ENCODE data around the gene ADRB1.
A peak's percentile ranks its signal among the peaks of the same experiment; 100 is the strongest.

ADRB1 gene

DNA sequence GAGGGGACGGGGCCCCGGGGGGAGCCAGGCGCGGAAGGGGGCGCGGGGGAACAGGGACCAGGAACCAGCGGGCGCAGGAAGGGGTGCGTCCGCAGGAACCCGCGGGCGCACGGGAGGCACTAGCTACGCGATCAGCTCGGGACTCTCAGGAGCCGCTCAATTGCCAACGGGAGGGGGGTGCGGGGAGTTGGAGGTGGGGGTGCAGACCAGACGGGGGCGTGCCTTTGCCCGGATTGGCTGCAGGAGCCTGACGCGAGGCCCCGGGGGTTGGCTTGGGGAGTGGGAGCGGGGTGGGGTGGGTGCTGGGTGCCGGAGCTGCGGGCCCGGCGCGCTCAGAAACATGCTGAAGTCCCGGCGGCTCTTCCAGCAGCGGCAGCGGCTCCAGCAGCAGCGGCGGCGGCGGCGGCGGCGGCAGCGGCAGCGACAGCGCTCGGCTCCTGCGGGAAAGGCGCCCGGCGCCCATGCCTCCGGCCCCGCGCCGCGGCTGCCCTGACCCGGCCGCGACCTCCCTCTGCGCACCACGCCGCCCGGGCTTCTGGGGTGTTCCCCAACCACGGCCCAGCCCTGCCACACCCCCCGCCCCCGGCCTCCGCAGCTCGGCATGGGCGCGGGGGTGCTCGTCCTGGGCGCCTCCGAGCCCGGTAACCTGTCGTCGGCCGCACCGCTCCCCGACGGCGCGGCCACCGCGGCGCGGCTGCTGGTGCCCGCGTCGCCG is at the start of gene ADRB1:
Gene ADRB1 (plus strand): TSS at position 335 of the 715 bp plus-strand sequence. CDS start 267 bp downstream, at position 602.
- peak in 1 of 2 experiments; percentile 35 for DNase-seq (ENCODE audit: low read depth in 2 of 2)

GRCh38 chr10:113995201-113995600 is 48.5 kb upstream of the ADRB1 start:
- no peak for DNase-seq (ENCODE audit: low read depth in 2 of 2)

- no peak for DNase-seq (ENCODE audit: low read depth in 2 of 2)
Observed at GRCh38 chr10:113997428-113997827, 46.2 kb upstream of the ADRB1 start.

DNA sequence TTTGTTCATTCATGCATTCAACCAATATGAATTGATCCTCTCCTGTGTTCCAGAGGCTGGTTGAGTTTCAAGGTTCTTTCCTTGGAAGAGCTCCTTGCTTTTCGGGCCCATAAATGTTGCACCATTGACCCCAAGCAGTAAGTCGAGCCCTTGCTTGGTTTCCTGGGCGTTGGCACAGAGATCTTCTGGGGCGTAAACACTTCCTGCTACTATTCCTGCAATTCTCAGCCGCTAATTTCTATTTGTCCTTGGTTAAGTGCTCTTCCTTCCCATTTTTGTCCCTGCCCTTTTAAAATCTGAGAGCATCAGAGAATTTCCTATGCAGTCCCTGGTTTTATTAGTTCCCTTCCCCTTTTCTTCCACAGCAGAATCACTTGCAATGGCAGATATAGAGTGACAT is 44.1 kb upstream of the ADRB1 start:
- no peak for DNase-seq (ENCODE audit: low read depth in 2 of 2)

DNA sequence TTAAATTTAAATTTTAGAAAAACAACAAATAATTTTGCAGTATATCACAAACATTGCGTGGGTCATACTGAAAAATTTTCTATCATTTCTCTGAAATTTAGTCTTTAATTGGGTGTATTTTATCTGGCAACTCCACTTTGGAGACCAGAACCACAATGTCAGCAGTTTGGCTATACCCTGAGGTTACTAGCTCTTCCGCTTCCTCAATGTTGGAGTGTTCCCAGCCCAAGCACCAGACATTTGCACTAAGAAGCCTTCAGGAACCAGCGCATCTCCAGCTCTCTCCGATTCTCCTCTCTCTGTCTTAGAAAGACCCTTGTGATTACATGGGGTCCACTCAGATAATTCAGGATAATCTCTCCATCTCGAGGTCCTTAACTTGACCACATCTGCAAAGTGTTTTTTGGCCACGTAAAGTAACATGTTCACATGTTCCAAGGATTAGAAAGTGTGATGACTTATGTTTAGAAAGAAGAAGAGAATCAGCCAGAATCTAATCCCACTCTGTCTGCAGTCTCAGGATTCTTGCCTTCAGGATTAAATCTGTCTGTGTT is 43.1 kb upstream of the ADRB1 start:
- no peak for DNase-seq (ENCODE audit: low read depth in 2 of 2)

GRCh38 chr10:114002422-114002821 is 41.2 kb upstream of the ADRB1 start:
- no peak for DNase-seq (ENCODE audit: low read depth in 2 of 2)

- no peak for DNase-seq (ENCODE audit: low read depth in 2 of 2)
Observed at GRCh38 chr10:114003161-114003941, 40.3 kb upstream of the ADRB1 start.

GRCh38 chr10:114009281-114009996 is 34.2 kb upstream of the ADRB1 start:
- DNase-seq (ENCODE audit: low read depth in 2 of 2), result no peak

DNA sequence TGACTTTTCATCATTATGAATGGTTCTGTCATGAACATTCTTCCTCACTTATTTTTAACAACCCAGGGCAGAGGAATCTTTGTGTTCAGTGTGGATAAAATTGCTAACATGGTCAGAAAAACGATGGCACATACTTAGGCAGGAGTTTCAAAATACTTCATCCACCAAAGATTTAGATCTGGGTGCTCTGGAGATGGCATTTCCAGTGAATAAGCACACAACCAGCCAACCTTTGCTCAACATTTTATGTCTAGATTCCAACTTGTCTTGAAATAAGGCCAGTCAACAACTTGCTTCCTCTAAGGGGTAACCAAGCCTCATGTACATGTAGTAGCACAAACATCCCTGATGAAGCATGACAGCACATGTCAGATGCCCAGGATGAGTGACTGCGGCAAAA is 33.4 kb upstream of the ADRB1 start:
- DNase-seq (ENCODE audit: low read depth in 2 of 2), result no peak

DNA sequence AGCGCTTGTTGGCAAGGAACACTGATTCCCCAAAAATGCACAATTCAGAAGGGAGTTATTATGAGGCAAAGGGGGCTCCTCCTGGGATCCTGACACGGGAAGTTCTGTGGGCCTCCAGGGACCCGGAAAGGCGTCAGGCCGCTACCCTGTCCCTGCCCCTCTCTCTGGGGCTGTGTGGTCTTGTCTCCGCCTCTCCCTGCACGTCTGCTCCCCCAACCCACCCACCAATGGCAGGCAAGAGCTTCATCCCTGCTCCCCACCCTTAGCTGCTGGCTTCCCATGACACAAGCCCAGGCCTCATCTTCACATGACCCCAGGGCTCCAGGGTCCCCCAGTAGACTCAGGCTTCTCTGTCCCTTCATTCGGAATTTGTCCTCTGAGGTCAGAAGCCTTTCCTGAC is 31.0 kb upstream of the ADRB1 start:
- DNase-seq (ENCODE audit: low read depth in 2 of 2), result no peak

- no peak for DNase-seq (ENCODE audit: low read depth in 2 of 2)
Observed at GRCh38 chr10:114015708-114016107, 28.0 kb upstream of the ADRB1 start.

- no peak for DNase-seq (ENCODE audit: low read depth in 2 of 2)
Observed at GRCh38 chr10:114017271-114017670, 26.4 kb upstream of the ADRB1 start.

DNA sequence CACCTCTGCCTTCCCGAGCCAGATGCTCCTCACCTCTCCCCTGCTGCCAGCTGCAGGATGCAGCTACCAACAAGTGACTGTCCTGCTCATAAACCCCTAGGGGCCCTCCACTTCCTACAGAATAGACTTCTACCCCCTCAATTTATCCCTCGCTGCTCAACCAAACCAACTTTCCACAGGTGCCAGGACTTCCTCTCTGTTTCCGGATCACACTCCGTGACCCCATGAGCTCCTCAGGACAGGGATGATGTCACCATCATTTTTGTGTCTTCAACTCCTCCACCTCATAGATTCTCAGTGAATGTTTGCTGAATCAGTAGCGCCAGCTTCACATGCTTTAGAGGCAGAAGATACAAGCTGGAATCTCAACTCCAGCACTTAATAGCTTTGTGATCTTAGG is 25.8 kb upstream of the ADRB1 start:
- no peak for DNase-seq (ENCODE audit: low read depth in 2 of 2)

GRCh38 chr10:114019226-114019625 is 24.4 kb upstream of the ADRB1 start:
- DNase-seq (ENCODE audit: low read depth in 2 of 2), result no peak

- DNase-seq (ENCODE audit: low read depth in 2 of 2), result no peak
Observed at GRCh38 chr10:114021154-114021553, 22.5 kb upstream of the ADRB1 start.

GRCh38 chr10:114021717-114022680 is 21.7 kb upstream of the ADRB1 start:
- DNase-seq (ENCODE audit: low read depth in 2 of 2), result no peak

DNA sequence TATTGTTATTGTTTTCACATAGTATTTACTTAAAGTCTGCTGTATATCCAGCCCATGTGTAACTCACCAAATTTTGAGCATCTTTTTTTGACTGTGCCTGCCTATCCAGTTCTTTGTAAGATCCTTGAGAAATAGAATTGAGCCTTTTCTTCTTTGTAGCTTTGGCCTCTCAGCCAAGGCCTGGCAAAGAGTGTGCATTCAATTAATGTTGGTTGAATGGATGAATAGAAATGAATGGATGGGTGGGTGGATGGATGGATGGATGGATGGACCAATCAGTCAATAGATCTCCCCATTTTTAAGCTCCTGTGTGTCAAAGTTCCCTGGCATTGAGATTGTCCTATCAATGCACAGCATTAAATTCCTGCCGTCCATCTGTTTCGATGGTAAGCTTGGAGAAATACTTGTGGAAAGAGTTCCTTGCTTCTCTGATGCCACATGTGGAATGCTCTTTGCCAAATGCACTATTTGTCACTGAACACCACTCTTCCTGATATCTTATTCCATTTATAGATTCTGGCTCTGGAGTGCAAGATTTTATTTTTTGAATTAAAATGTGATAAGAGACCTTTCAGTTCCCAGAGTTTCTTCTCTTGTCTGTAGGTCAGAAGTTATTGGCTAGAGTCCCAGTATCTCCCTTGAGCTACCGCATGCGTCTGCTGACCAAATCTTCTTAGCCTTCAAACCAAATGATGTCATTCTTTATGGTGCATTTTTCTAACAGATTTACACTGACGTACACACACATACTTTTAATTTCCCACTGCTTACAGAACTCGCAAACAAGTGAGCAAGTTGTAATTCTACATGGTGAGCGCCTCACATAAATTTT is 20.7 kb upstream of the ADRB1 start:
- DNase-seq (ENCODE audit: low read depth in 2 of 2), result no peak

DNA sequence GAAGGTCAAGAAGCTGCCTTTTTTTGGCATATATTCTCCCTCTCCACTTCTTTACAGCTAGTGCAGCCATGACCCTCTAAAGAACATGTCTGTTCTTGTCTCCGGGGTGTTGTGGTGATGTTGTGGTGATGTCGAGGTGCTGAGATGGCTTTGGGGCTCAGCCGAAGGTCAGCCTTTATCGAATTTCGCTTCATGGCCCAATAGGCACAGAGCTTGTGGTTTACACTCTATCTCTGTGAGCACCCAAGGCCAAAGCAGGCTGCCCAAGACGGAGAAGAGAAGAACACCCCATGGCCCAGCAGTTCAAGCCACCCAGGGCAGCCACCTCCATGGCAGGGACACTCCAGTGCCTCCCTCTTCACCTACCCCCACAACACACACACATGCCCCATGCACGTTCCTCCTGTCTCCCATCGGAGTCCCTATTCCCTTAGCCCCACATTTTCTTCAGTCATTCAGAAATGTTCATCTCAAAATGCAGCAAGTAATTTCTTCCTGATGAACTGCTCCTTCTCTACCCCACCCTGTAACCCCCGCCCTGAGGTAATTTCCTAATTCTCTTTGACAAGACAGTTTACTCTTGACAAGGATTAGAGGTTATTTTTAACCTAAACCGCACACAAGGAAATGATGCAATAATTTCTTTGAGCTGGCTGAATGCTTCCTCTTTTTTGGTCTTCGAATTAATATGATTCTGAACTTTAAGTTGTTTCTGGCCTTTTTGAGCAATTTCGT is 18.6 kb upstream of the ADRB1 start:
- no peak for DNase-seq (ENCODE audit: low read depth in 2 of 2)

DNA sequence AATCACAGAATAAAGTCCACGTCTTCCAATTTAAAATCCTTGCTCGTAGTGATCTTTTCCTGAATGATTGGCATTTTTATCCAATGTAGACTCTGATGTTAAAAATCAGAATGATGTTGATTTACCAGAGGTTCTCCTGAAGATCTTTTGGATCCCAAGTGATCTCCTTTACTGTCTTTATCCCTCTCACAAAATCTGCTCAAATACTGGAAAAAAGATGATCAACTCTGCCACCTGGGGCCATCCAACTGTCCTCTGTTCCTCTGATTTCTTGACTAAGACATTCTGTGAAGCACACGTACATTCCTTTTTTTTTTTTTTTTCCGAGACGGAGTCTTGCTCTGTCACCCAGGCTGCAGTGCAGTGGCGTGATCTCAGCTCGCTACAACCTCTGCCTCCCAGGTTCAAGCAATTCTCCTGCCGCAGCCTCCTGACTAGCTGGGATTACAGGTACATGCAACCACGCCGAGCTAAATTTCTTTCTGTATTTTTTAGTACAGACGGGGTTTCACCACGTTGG is 18.0 kb upstream of the ADRB1 start:
- DNase-seq (ENCODE audit: low read depth in 2 of 2), result no peak

All from stimulated activated CD4-positive, alpha-beta T cell treated with anti-CD3 and anti-CD28 coated beads, Interleukin-12 subunit alpha, Interleukin-12 subunit beta, amount 100 ng/mL, for 24 hours (primary cell).